Fibroblast of lung (primary cell): ENCODE data around the gene KCNIP1. TPM values are rescaled to one million over a fixed set of nuclear protein-coding genes. Genes with fewer than 3 reads are reported as not detected.

Experiments used
- DNase-seq, 2 donors: peaks; one replicate each; pipeline versions ENCODE4 v3.0.0 to v3.0.0-alpha.2; 2010; ENCODE audit warnings: low read depth in 2 of 2
- H2AFZ ChIP-seq: 2 replicates; pipeline ENCODE4 v1.5.1; 2012; ENCODE audit warnings: low read length, control low read depth, inconsistent platforms
- H3K27ac ChIP-seq: 2 replicates; pipeline ENCODE4 v1.5.1; 2011; ENCODE audit warnings: low read length, control low read depth; ENCODE audit not compliant: insufficient read depth
- H3K27me3 ChIP-seq: 2 replicates; pipeline ENCODE4 v1.5.1; 2011; ENCODE audit warnings: mild to moderate bottlenecking, low read length; ENCODE audit not compliant: control insufficient read depth, insufficient read depth
- H3K36me3 ChIP-seq: 2 replicates; pipeline ENCODE4 v1.5.1; 2011; ENCODE audit warnings: low read length; ENCODE audit not compliant: control insufficient read depth, insufficient read depth
- H3K4me1 ChIP-seq: 2 replicates; pipeline ENCODE4 v1.5.1; 2011; ENCODE audit warnings: low read length; ENCODE audit not compliant: control insufficient read depth, insufficient read depth; ENCODE audit errors: extremely low read depth
- H3K4me2 ChIP-seq: 2 replicates; pipeline ENCODE4 v1.5.1; 2011; ENCODE audit warnings: low read length, control low read depth; ENCODE audit not compliant: insufficient read depth; ENCODE audit errors: extremely low read depth
- H3K4me3 ChIP-seq, 4 experiments: fragments of 200-600 bp in 1 of 4; sonication (generic) in 1 of 4; replicated peaks in 1 of 4; 2 replicates each; pipeline ENCODE4 v1.5.1; 2011 to 2016; ENCODE audit warnings: low read length in 4 of 4, low read depth in 3 of 4, mild to moderate bottlenecking in 3 of 4, control low read depth in 2 of 4, inconsistent platforms in 1 of 4, mixed read lengths in 1 of 4; ENCODE audit not compliant: insufficient read depth in 1 of 4; ENCODE audit errors: control extremely low read depth in 1 of 4
- H3K79me2 ChIP-seq: 2 replicates; pipeline ENCODE4 v1.5.1; 2012; ENCODE audit warnings: mild to moderate bottlenecking, low read length, inconsistent platforms; ENCODE audit not compliant: control insufficient read depth, insufficient read depth
- H3K9ac ChIP-seq: 2 replicates; pipeline ENCODE4 v1.5.1; 2011; ENCODE audit warnings: mild to moderate bottlenecking, low read length, control low read depth; ENCODE audit not compliant: insufficient read depth
- H3K9me3 ChIP-seq: 2 replicates; pipeline ENCODE4 v1.5.1; 2012; ENCODE audit warnings: low read depth, low read length; ENCODE audit not compliant: control insufficient read depth, insufficient read depth
- H4K20me1 ChIP-seq: 2 replicates; pipeline ENCODE4 v1.5.1; 2011; ENCODE audit warnings: low read length; ENCODE audit not compliant: control insufficient read depth, insufficient read depth; ENCODE audit errors: extremely low read depth
- CTCF ChIP-seq, 2 donors: IDR thresholded peaks in 1 of 2; conservative IDR thresholded peaks in 1 of 2; 1 replicate in 1 of 2; 2 replicates in 1 of 2; pipeline ENCODE4 v1.5.1; 2011 to 2012; ENCODE audit warnings: low read length in 2 of 2, control low read depth in 1 of 2, inconsistent platforms in 1 of 2, low read depth in 1 of 2, mild to moderate bottlenecking in 1 of 2
- EZH2 ChIP-seq: IDR thresholded peaks from 2 replicates; pipeline ENCODE4 v1.5.1; 2012; ENCODE audit warnings: low read length, control low read depth, mild to moderate bottlenecking; ENCODE audit errors: missing control alignments
- polyA plus RNA-seq, 2 donors: library from polyadenylated mRNA; depleted of rRNA in 1 of 2; stranded (reverse) in 1 of 2; unstranded in 1 of 2; fragments of >200 nt; gene quantifications; 2 replicates each; pipeline ENCODE4 v1.2.1, GENCODE V29; 2011 to 2012; ENCODE audit warnings: missing spikeins in 1 of 2
- total RNA-seq: library from RNA; depleted of rRNA; stranded (reverse); fragments of >200 nt; gene quantifications from 2 replicates; pipeline ENCODE4 v1.2.1, GENCODE V29; 2014

Gene KCNIP1
- total and polyA plus RNA-seq, 2 donors (not counting 1 experiment from before 2014, with no cell fraction given): not detected

GRCh38 chr5:170590566-170590965, 86.7 kb downstream of the KCNIP1 start:
- Histone ChIP-seq H3K9ac (no peak overlapping the region), H3K27me3 (no peaks in the 10 kb centered on the region), H3K4me1 (no peaks in the 10 kb centered on the region), H3K27ac (no peak overlapping the region), H3K36me3 (no peaks in the 10 kb centered on the region), H2AFZ (no peak overlapping the region), H3K9me3 (no peaks in the 10 kb centered on the region), H3K79me2 (no peaks in the 10 kb centered on the region), H4K20me1 (no peaks in the 10 kb centered on the region), H3K4me2 (no peak overlapping the region), H3K4me3 (no peak overlapping the region)
- no peak for DNase-seq
- TF ChIP-seq EZH2: no peak

GRCh38 chr5:170591054-170591453, 87.2 kb downstream of the KCNIP1 start:
- no peak overlapping the region for H3K4me2 ChIP-seq
- no peaks in the 10 kb centered on the region for H3K79me2 ChIP-seq
- H3K9me3 ChIP-seq: no peaks in the 10 kb centered on the region
- no peak overlapping the region for H3K27ac ChIP-seq
- H3K27me3 ChIP-seq: no peaks in the 10 kb centered on the region
- TF ChIP-seq CTCF (conservative IDR thresholded peaks at IDR 0.05 in 1 of 2, IDR thresholded peaks at IDR 0.05 in 1 of 2; ENCODE audit: low read depth in 1 of 2, low read length in 2 of 2) (no peak), EZH2 (no peak)
- no peaks in the 10 kb centered on the region for H4K20me1 ChIP-seq
- no peak overlapping the region for H3K9ac ChIP-seq
- DNase-seq: peak in 1 of 2 donors; percentile 27
- no peaks in the 10 kb centered on the region for H3K4me1 ChIP-seq
- no peak overlapping the region for H3K4me3 ChIP-seq
- no peaks in the 10 kb centered on the region for H3K36me3 ChIP-seq
- H2AFZ ChIP-seq: no peak overlapping the region

- Histone ChIP-seq H2AFZ (no peak overlapping the region), H3K27ac (no peak overlapping the region), H4K20me1 (no peaks in the 10 kb centered on the region), H3K9me3 (no peaks in the 10 kb centered on the region), H3K4me1 (no peaks in the 10 kb centered on the region), H3K4me3 (no peak overlapping the region), H3K4me2 (no peak overlapping the region), H3K27me3 (no peaks in the 10 kb centered on the region), H3K79me2 (no peaks in the 10 kb centered on the region), H3K9ac (no peak overlapping the region), H3K36me3 (no peaks in the 10 kb centered on the region)
- TF ChIP-seq CTCF (conservative IDR thresholded peaks at IDR 0.05 in 1 of 2, IDR thresholded peaks at IDR 0.05 in 1 of 2; ENCODE audit: low read depth in 1 of 2, low read length in 2 of 2): no peak
- TF ChIP-seq EZH2: no peak
- no peak for DNase-seq
These were observed 92.7 kb downstream of the KCNIP1 start for GRCh38 chr5:170596482-170597044.
